ENCODE results near the gene UNC79. TPM values are rescaled to one million over a fixed set of nuclear protein-coding genes. Genes with fewer than 3 reads are reported as not detected.

Gene UNC79
- total and polyA plus RNA-seq, 7 donors, result 0.03 to 0.88 (median 0.44) TPM

DNA sequence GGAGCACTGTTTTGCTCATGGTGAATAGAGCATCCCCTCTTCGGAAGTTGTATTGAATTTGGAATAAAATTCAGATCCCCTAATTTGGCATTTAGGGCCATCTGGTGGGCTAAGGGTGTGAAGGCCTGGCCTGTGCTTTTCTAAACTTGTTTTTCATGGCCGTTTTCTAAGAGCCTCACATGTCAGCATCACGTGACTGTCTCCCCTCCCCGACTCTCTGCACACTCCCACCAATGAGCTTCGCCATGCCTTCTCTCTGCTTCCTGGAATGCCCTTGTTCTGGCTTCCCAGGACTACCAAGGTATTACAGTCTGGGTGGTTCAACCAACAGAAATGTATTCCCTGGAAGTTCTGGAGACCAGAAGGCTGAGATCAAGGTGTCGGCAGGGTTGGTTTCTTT is 272.2 kb downstream of the UNC79 start:
- Histone ChIP-seq H3K27ac (no peak overlapping the region), H3K9me3 (peaks cover 9% of the 10 kb centered on the region), H3K4me3 (no peak overlapping the region), H3K36me3 (ENCODE audit: insufficient read depth in 1 of 2, low read depth in 1 of 2) (no peaks in the 10 kb centered on the region), H3K4me1 (no peaks in the 10 kb centered on the region), H3K27me3 (ENCODE audit: insufficient read depth in 3 of 3, low read length in 2 of 3) (no peaks in the 10 kb centered on the region)
- TF ChIP-seq, protein P1, sequence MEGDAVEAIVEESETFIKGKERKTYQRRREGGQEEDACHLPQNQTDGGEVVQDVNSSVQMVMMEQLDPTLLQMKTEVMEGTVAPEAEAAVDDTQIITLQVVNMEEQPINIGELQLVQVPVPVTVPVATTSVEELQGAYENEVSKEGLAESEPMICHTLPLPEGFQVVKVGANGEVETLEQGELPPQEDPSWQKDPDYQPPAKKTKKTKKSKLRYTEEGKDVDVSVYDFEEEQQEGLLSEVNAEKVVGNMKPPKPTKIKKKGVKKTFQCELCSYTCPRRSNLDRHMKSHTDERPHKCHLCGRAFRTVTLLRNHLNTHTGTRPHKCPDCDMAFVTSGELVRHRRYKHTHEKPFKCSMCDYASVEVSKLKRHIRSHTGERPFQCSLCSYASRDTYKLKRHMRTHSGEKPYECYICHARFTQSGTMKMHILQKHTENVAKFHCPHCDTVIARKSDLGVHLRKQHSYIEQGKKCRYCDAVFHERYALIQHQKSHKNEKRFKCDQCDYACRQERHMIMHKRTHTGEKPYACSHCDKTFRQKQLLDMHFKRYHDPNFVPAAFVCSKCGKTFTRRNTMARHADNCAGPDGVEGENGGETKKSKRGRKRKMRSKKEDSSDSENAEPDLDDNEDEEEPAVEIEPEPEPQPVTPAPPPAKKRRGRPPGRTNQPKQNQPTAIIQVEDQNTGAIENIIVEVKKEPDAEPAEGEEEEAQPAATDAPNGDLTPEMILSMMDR (IDR thresholded peaks at IDR 0.05), result no peak
- ATAC-seq (no peak), DNase-seq (no peak)
- 75 to 77% (median 77%) methylated on average over 6 of the region's 6 CpGs for WGBS, 3 donors
- intact Hi-C loops (cut with DNase I), result no loop called here

DNA sequence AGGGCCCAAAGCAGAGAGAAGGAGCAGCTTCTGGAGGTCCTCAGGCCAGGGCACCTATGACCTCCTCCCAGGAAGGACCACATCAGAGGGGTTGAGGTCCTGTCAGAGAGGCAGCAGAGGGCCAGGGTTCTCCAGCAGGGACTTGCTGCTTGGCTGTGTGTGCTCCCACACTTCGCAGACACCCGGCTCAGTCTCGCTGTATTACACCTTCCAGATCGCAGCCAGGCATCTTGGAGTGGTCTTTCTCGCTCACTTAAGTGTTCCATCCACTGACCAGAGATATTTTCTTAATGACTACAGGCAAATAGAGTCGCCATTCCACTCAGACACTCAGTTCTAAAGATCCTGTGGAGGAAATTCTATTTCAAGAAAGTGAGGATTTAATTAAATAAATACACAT is 273.2 kb downstream of the UNC79 start:
- Histone ChIP-seq H3K27me3 (ENCODE audit: insufficient read depth in 3 of 3, low read length in 2 of 3) (no peaks in the 10 kb centered on the region), H3K36me3 (ENCODE audit: insufficient read depth in 1 of 2, low read depth in 1 of 2) (no peaks in the 10 kb centered on the region), H3K4me1 (no peaks in the 10 kb centered on the region), H3K9me3 (peaks cover 6% of the 10 kb centered on the region), H3K4me3 (no peak overlapping the region), H3K27ac (no peak overlapping the region)
- WGBS, 3 donors, result 86 to 91% (median 87%) methylated on average over 6 of the region's 6 CpGs
- ATAC-seq (no peak), DNase-seq (no peak)
- TF ChIP-seq, protein P1 (IDR thresholded peaks at IDR 0.05), result no peak
- intact Hi-C loops (cut with DNase I), result no loop called here

DNA sequence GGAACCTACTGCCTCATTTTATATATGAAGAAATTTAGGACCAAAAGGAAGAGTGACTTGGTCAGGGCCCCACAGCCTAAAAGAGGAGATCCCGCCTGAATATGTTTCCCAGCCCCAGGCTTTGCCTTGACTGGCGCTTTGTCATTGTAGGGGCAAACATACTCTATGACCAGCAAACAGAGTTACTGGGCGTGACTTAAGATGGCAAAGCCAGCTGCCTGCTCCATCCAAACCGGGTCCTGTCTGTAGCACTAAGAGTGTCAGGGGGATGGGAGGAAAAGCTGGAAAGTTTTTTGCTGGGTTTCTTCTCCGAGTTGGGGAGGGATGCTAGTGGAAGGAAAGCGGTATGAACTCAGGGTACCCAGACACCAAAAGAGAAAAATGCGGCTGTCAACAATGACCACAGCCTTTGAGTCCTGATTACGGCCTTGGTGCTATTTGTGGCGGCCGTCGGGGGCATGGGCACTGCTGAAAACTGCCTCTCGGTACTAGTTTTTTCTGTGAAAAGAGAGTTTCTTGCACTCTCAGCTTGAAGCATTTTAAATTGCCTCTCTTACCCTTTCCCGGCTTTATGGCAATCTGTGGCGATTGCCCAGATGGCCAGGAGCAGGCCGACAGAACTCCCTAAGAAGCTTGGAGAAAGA is 274.9 kb downstream of the UNC79 start:
- intact Hi-C loops (cut with DNase I), result no loop called here
- no peaks in the 10 kb centered on the region for H3K4me1 ChIP-seq
- H3K27me3 ChIP-seq (ENCODE audit: insufficient read depth in 3 of 3, low read length in 2 of 3), result no peaks in the 10 kb centered on the region
- WGBS, 3 donors, result 88 to 91% (median 89%) methylated on average over 15 of the region's 15 CpGs
- ATAC-seq (no peak), DNase-seq (no peak)
- H3K4me3 ChIP-seq, result no peak overlapping the region
- H3K27ac ChIP-seq, result no peak overlapping the region
- TF ChIP-seq, protein P1 (IDR thresholded peaks at IDR 0.05), result no peak
- no peaks in the 10 kb centered on the region for H3K9me3 ChIP-seq
- no peaks in the 10 kb centered on the region for H3K36me3 ChIP-seq (ENCODE audit: insufficient read depth in 1 of 2, low read depth in 1 of 2)

DNA sequence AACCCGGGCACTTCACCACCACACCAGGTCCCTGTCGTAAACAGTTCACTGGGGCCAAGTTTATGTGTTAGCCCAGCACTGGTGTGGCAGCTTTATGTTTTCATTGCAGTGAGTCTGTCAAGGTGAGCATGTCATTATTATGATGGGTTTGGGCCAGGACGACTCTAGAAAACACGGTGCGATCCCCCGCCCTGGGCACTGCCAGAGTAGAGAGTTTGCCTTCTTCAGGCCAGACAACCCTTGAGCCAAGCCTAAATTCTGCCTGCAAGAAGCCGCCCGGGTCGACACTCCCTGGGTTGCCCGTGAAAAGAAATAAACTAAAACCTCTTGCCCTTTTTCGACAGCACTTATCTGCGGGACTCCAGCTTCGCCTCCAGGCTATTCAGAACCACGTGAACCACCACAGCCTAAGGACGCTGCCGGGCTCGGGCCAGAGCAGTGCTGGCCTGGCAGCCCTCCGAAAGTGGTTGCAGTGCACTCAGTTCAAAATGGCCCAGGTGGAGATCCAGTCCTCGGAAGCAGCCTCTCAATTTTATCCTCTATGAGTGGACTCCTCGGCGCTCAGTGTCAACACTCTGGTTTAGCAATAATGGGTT is 275.7 kb downstream of the UNC79 start:
- WGBS, 3 donors, result 88 to 93% (median 92%) methylated on average over 21 of the region's 21 CpGs
- no peak for ATAC-seq
- intact Hi-C loops (cut with DNase I), result no loop called here

More for the DNA sequence above, 275.7 kb downstream of the UNC79 start:
- DNase-seq, result no peak
- Histone ChIP-seq H3K27ac (no peak overlapping the region), H3K4me1 (no peaks in the 10 kb centered on the region), H3K36me3 (ENCODE audit: insufficient read depth in 1 of 2, low read depth in 1 of 2) (no peaks in the 10 kb centered on the region), H3K4me3 (no peak overlapping the region), H3K27me3 (ENCODE audit: insufficient read depth in 3 of 3, low read length in 2 of 3) (no peaks in the 10 kb centered on the region), H3K9me3 (no peaks in the 10 kb centered on the region)
- TF ChIP-seq, protein P1 (IDR thresholded peaks at IDR 0.05), result no peak
